ENCODE measurements around the gene SLC25A18.
A peak's percentile ranks its signal among the peaks of the same experiment; 100 is the strongest.
"Not testable (repeated sequence)": the region's sequence is repeated elsewhere in the genome, so short reads cannot be mapped to it uniquely, and the experiment has no call there.

The SLC25A18 gene, protein sequence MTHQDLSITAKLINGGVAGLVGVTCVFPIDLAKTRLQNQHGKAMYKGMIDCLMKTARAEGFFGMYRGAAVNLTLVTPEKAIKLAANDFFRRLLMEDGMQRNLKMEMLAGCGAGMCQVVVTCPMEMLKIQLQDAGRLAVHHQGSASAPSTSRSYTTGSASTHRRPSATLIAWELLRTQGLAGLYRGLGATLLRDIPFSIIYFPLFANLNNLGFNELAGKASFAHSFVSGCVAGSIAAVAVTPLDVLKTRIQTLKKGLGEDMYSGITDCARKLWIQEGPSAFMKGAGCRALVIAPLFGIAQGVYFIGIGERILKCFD

GRCh38 chr22:17562906-17563870, at the start of gene SLC25A18:
TSS of gene SLC25A18 (plus strand) at chr22:17563498. CDS start at chr22:17579945, 16,447 bp downstream.
- DNase-seq, result peak; percentile 25

DNA sequence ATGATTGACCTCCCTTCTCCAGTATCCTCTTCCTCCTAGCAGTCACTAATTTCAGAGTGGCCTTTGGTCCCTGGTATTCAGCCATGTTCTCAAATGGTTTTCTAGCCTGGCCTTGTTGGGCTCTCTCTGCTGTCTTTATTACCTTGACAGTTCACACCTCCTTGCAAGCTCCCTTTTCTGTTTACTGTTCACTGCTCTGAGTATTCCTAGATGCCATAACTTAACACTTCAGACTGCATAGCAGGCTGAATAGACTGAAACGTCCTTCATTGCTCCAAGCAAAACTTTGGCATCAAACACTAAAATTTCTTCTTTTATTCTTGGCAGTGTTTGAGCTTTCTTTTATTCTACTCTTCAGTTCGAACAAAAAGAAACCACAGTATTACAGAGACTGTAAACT, 49.7 kb upstream of the SLC25A18 start:
- DNase-seq, result no peak

GRCh38 chr22:17514084-17514483, 49.2 kb upstream of the SLC25A18 start:
- no peak for DNase-seq

DNA sequence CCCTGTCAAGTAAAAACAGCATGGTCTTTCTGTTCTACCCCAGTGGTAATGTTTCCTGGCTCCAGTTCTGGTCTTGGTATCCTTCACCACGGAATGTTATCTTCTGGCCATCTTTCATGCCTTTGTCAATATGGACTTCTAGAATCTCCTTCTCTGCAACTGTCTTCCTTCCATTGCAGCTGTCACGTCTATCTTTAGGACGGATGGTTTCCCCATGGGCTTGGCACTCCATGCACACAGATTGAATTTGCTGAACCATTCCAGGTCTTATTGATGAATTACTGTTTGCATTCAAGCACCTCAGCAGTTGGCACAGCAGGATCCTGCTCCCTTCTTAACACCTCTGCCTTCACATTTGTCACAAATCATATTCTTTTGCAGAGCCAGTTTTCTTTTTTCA, 44.9 kb upstream of the SLC25A18 start:
- DNase-seq, result no peak

- not testable (repeated sequence) for DNase-seq
Observed at GRCh38 chr22:17521971-17522370, 41.3 kb upstream of the SLC25A18 start.

DNA sequence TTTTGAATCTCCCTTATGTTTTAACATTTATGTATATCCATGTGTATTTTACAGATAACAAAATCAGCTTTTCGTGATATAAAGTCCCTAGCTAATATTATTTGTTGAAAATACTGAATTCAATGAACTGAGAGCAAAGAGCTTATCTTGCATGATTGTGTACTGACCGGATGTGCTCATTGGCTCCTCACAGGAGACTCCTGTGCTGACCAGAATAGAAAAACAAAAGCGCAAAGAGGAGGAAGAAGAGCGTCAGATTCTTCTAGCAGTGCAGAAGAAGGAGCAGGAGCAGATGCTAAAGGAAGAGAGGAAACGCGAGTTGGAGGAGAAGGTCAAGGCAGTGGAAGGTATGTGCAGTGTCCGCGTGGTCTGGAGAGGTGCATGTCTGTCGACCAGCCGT, 39.4 kb upstream of the SLC25A18 start:
- DNase-seq, result no peak

DNA sequence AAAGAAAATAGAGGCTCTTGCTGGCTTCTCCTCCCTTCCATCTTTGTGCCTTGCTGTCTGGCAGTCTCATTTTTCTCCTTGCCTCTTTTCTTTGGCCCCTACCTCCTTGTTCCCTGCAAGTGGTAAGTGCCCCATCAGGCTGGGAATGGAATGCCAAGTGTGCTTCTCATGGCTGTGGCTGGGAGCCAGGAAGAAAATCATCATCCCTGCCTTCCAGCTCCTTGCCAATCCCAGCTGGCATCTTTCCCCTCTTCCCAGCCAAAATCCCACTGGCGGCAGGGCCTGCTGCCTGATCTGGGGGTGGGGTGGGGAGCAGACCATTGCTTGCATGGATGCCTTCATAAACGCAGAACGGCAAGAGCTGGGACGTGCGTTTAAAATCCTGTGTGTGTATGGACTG, 27.0 kb upstream of the SLC25A18 start:
- DNase-seq, result no peak

DNA sequence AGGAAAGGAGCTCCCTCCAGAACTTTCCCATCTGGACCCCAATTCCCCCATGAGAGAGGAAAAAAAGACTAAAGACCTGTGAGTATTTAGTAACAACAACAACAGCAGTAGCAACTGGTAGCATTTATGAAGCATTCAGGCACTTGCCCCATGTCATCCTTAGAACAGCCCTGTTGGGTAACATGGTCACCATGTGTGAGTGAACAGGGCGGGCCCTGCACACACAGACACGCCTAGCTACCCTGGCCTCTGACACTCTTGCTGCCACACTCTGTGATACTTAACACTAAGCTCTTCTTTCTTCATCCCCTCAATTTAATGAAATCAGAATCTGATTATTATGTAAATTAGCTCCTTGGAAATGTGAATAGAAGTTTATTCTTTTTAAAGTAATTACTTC, 26.1 kb upstream of the SLC25A18 start:
- no peak for DNase-seq

DNA sequence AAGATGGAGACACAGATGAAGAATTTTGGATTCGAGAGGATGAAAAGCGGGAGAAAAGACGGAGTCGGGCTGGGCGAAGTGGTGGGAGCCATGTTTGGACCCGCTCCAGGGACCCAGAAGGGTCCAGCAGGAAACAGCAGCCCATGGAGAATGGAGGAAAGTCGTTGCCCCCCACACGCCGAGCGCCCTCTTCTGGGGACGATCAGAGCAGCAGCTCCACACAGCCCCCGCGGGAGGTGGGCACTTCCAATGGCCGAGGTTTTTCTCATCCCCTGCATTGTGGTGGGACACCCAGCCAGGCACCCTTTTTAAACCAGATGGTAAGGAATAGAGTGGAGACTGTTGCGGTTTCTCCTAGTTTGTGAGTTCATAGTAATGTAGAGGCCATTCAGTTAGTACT, 22.8 kb upstream of the SLC25A18 start:
- DNase-seq, result no peak

- DNase-seq, result no peak
Observed at GRCh38 chr22:17541476-17541875, 21.8 kb upstream of the SLC25A18 start.

- DNase-seq, result no peak
Observed at GRCh38 chr22:17542452-17542851, 20.8 kb upstream of the SLC25A18 start.

DNA sequence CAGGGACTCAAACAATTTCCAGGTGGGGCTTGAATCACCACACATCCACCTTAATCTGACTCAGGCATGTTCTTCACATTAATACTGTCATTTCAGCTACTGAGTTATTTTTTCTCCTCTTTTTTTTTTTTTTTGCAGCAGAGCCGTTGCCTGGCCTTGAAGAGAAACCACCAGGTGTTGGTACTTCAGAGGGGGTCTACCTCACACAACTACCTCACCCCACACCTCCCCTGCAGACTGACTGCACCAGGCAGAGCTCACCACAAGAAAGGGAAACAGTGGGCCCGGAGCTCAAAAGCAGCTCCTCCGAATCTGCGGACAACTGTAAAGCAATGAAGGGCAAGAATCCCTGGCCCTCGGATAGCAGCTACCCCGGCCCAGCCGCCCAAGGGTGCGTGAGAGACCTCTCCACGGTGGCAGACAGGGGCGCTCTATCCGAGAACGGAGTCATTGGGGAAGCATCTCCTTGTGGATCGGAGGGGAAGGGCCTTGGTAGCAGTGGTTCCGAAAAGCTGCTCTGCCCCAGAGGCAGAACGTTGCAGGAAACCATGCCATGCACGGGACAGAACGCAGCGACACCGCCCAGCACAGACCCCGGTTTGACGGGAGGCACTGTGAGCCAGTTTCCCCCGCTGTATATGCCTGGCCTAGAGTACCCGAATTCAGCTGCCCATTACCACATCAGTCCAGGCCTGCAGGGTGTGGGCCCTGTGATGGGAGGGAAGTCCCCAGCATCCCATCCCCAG, 15.1 kb upstream of the SLC25A18 start:
- no peak for DNase-seq

- DNase-seq, result no peak
Observed at GRCh38 chr22:17548756-17549035, 14.6 kb upstream of the SLC25A18 start.

DNA sequence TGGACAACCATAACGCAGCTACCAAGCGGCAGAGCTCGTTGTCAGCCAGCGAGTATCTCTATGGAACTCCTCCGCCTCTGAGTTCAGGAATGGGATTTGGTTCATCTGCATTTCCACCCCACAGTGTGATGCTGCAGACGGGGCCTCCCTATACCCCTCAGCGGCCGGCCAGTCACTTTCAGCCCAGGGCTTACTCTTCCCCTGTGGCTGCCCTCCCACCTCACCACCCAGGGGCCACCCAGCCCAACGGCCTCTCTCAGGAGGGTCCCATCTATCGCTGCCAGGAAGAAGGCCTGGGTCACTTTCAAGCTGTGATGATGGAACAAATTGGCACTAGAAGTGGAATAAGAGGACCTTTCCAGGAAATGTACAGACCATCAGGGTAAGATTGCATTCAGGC, 14.1 kb upstream of the SLC25A18 start:
- no peak for DNase-seq

DNA sequence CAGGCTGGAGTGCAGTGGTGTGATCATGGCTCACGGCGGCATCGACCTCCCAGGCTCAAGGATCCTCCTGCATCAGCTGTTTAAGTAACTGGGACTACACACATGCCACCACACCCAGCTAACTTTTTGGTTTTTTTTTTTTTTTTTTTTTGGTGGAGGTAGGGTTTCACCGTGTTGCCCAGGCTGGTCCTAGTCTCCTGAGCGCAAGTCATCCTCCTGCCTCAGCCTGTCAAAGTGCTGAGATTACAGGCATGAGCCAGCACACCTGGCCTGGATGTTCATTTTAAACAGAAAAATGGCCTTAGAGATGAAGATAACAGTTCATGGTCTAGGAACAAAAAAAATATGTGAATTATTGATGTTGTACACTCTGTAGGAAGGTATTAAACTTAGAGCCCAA, 13.6 kb upstream of the SLC25A18 start:
- no peak for DNase-seq

DNA sequence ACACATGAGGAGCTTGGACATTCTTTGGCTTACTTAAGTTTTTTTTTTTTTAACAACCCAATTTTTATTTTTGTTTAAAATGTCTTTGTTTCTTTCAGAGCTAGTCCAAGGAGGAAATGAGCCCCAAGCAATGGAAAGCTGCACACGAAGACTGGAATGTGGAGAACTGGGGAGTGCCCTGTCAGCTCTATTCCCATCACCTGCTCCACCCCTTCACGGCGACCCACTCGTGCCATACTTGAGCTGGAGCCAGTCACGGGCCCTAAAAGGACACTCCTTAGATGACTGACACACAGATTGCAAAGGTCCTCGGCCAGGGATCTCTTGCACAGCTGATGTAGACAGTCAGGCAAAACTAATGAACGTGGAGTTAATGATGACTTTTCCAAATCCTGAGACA, 10.6 kb upstream of the SLC25A18 start:
- no peak for DNase-seq

- no peak for DNase-seq
Observed at GRCh38 chr22:17554814-17555213, 8.5 kb upstream of the SLC25A18 start.

DNA sequence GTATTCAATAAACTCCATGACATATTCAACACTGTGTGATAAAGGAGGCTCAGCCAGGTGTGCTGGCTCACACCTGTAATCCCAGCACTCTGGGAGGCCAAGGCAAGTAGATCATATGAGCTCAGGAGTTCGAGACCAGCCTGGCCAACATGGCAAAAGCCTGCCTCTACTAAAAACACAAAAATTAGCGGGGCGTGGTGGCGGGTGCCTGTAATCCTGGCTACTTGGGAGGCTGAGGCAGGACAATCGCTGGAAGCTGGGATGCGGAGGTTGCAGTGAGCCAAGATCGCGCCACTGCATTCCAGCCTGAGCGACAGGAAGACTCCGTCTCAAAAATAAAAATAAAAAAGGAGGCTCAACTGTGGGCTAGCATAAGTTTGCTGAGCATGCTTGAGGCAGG, 4.1 kb upstream of the SLC25A18 start:
- DNase-seq, result no peak

DNA sequence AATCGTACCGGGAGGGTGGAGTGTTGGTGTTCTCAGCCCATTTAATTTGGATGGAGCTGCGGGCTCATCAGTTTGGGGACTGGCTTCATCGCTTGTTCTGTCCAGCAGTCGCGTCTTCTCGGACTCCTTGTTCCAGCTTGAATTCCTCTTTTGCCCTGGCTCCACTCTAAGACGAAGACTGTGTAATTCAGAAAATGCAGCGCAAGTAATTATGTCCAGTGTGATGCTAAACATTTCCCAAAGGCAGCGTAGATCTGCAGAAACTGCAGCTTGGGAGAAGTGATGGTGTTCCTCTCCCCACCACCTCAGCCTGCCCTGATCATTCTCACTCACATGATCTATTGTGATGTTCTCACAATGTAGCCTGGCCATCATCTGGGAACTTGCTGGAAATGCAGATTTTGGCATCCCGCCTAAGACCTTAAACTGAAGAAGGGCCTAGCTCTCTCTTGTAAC, 666 bp downstream of the SLC25A18 start:
- peak; percentile 59 for DNase-seq

- DNase-seq, result not testable (repeated sequence)
Observed at GRCh38 chr22:17566016-17566687, 2.9 kb downstream of the SLC25A18 start.

DNA sequence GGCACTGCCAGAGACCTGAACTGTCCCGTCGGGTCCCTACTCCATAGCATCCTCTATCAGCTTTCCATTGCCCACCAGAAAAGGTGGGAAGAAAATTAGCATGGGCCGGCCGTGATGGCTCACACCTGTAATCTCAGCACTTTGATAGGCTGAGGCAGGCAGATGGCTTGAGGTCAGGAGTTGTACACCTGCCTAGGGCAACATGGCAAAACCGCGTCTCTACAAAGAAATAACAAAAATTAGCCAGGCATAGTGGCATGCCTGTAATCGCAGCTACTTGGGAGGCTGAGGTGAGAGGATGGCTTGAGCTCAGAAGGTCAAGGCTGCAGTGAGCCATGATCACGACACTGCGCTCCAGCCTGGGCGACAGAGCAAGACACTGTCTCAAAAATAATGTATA, 3.5 kb downstream of the SLC25A18 start:
- no peak for DNase-seq

- DNase-seq, result peak; percentile 86
Observed at GRCh38 chr22:17569971-17570511, 6.7 kb downstream of the SLC25A18 start.
